Measurements from ENCODE around the gene MMP17.

MMP17 gene

GRCh38 chr12:131830914-131831571 lies 2.9 kb downstream of the MMP17 start:
- no peak for DNase-seq

- DNase-seq, result no peak
These were observed 3.4 kb downstream of the MMP17 start for GRCh38 chr12:131831635-131832041.

GRCh38 chr12:131832321-131833231 lies 4.4 kb downstream of the MMP17 start:
- no peak for DNase-seq

GRCh38 chr12:131833288-131833895 lies 5.2 kb downstream of the MMP17 start:
- DNase-seq, result no peak

- DNase-seq, result no peak
These were observed 5.9 kb downstream of the MMP17 start for GRCh38 chr12:131833896-131834641.

- no peak for DNase-seq
These were observed 6.8 kb downstream of the MMP17 start for GRCh38 chr12:131834798-131835615.

- DNase-seq, result no peak
These were observed 7.5 kb downstream of the MMP17 start for GRCh38 chr12:131835616-131836171.

GRCh38 chr12:131836193-131836592 lies 8.0 kb downstream of the MMP17 start:
- no peak for DNase-seq

- no peak for DNase-seq
These were observed 8.7 kb downstream of the MMP17 start for GRCh38 chr12:131836714-131837397.

GRCh38 chr12:131840643-131841416 lies 12.6 kb downstream of the MMP17 start:
- DNase-seq, result no peak

- DNase-seq, result no peak
These were observed 13.4 kb downstream of the MMP17 start for GRCh38 chr12:131841547-131841946.

- DNase-seq, result no peak
These were observed 14.0 kb downstream of the MMP17 start for GRCh38 chr12:131842169-131842568.

GRCh38 chr12:131843527-131843926 lies 15.3 kb downstream of the MMP17 start:
- DNase-seq, result no peak

- DNase-seq, result no peak
These were observed 15.9 kb downstream of the MMP17 start for GRCh38 chr12:131844140-131844539.

GRCh38 chr12:131844656-131845055 lies 16.5 kb downstream of the MMP17 start:
- DNase-seq, result no peak

GRCh38 chr12:131845121-131845520 lies 16.9 kb downstream of the MMP17 start:
- DNase-seq, result no peak

- no peak for DNase-seq
These were observed 19.3 kb downstream of the MMP17 start for GRCh38 chr12:131847456-131847855.

GRCh38 chr12:131848753-131849152 lies 20.6 kb downstream of the MMP17 start:
- DNase-seq, result no peak

- no peak for DNase-seq
These were observed 21.7 kb downstream of the MMP17 start for GRCh38 chr12:131849700-131850553.

Data from GOT3 (cell line).